Right renal cortex interstitium (tissue), 3 donors: ENCODE measurements around the gene DPM2. TPM values are rescaled to one million over a fixed set of nuclear protein-coding genes. Genes with fewer than 3 reads are reported as not detected.

Experiments
- DNase-seq, 3 donors: peaks; one replicate each; pipeline ENCODE4 v3.0.0-alpha.2; 2013; ENCODE audit warnings: low read depth in 3 of 3, low spot score in 2 of 3
- polyA plus RNA-seq, 3 donors: library from polyadenylated mRNA; unstranded; fragments of 120-200 nt; gene quantifications; one replicate each; pipeline ENCODE4 v1.2.1, GENCODE V29; 2013; ENCODE audit not compliant: insufficient read length in 3 of 3

The DPM2 gene
- polyA plus RNA-seq, 3 donors: 33.3 to 37.4 (median 36.5) TPM

GRCh38 chr9:127921557-127922120, 16.0 kb downstream of the DPM2 start:
- DNase-seq: no peak

GRCh38 chr9:127920794-127921193, 16.9 kb downstream of the DPM2 start:
- no peak for DNase-seq

- DNase-seq: no peak
Observed at GRCh38 chr9:127919253-127919815, 18.3 kb downstream of the DPM2 start.

GRCh38 chr9:127918183-127919107, 19.2 kb downstream of the DPM2 start:
- no peak for DNase-seq

- no peak for DNase-seq
Observed at GRCh38 chr9:127917603-127918002, 20.1 kb downstream of the DPM2 start.

GRCh38 chr9:127916720-127917581, 20.7 kb downstream of the DPM2 start, which contains the start of gene ST6GALNAC4:
Gene ST6GALNAC4 (minus strand): TSS chr9:127917041. CDS start chr9:127916419, 622 bp downstream.
- no peak for DNase-seq

- DNase-seq: no peak
Observed at GRCh38 chr9:127915801-127916719, 21.6 kb downstream of the DPM2 start.

GRCh38 chr9:127915325-127915752, 22.3 kb downstream of the DPM2 start:
- no peak for DNase-seq

- DNase-seq: no peak
Observed at GRCh38 chr9:127913682-127914081, 24.0 kb downstream of the DPM2 start.

- no peak for DNase-seq
Observed at GRCh38 chr9:127912882-127913281, 24.8 kb downstream of the DPM2 start.

GRCh38 chr9:127912296-127912695, 25.4 kb downstream of the DPM2 start:
- DNase-seq: no peak

- no peak for DNase-seq
Observed at GRCh38 chr9:127910613-127911205, 26.9 kb downstream of the DPM2 start.

GRCh38 chr9:127909839-127910273, 27.8 kb downstream of the DPM2 start:
- no peak for DNase-seq

- DNase-seq: no peak
Observed at GRCh38 chr9:127908660-127908926, 29.1 kb downstream of the DPM2 start.

- DNase-seq: no peak
Observed at GRCh38 chr9:127907867-127908659, 29.6 kb downstream of the DPM2 start.

- no peak for DNase-seq
Observed at GRCh38 chr9:127905788-127906191, 31.9 kb downstream of the DPM2 start.

- DNase-seq: no peak
Observed at GRCh38 chr9:127905004-127905728, 32.5 kb downstream of the DPM2 start.

GRCh38 chr9:127904561-127905003, 33.1 kb downstream of the DPM2 start:
- DNase-seq: no peak
